Measurements from ENCODE around the gene RGL4.

Gene RGL4

DNA sequence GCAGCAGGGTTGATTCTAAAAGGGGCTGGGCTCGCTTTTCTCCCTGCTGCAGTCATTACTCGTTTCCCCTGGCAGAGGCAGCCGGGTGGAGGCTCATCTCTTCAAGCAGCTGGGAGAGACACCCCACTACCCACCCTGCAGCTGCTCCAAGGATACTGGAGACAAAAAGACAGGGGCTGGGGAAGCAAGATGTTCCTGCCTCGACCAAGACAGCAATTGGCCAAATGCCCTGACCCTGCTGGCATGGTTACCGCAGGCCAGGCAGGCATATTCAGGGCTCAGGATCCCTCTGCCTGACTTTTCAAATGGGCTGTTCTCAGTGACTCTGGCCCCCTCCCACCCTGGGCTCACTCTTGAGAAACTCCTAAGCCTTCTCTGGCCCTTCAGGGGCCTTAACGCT, 6.8 kb upstream of the RGL4 start:
- Histone ChIP-seq H3K4me1 (no peaks in the 10 kb centered on the region), H3K9me3 (no peaks in the 10 kb centered on the region), H3K27ac (no peak overlapping the region), H3K27me3 (no peaks in the 10 kb centered on the region), H3K4me3 (no peak overlapping the region), H3K36me3 (peaks cover 9 to 45% (median 28%) of the 10 kb centered on the region in 3 donors)
- TF ChIP-seq, protein P1, sequence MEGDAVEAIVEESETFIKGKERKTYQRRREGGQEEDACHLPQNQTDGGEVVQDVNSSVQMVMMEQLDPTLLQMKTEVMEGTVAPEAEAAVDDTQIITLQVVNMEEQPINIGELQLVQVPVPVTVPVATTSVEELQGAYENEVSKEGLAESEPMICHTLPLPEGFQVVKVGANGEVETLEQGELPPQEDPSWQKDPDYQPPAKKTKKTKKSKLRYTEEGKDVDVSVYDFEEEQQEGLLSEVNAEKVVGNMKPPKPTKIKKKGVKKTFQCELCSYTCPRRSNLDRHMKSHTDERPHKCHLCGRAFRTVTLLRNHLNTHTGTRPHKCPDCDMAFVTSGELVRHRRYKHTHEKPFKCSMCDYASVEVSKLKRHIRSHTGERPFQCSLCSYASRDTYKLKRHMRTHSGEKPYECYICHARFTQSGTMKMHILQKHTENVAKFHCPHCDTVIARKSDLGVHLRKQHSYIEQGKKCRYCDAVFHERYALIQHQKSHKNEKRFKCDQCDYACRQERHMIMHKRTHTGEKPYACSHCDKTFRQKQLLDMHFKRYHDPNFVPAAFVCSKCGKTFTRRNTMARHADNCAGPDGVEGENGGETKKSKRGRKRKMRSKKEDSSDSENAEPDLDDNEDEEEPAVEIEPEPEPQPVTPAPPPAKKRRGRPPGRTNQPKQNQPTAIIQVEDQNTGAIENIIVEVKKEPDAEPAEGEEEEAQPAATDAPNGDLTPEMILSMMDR (IDR thresholded peaks at IDR 0.05), result no peak
- DNase-seq, result peak in 1 of 2 donors; percentile 55
- intact Hi-C loops (cut with DNase I; ENCODE audit: low total_unique reads), result no loop called here

DNA sequence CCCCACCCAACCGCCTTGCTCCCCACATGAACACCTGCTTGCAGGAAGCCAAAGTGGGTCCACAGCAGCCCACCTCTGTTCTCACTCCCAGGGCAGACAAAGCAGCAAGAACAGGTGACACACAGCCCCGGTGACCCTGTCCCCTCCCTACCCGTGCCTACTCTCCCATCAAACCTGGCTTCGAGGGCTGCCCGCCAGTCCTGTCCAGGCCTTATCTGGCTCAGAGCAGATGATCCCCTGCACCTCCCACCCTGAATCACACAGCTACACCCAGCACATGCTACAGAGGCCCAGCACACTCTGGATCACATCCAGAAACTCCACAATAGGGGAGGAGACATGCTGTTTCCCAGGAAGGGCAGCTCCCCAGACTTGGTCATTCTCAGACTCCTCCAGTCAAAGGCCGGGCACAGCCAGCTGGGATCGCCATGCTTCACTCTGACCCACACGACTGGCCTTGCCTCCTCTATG, 6.2 kb upstream of the RGL4 start:
- no peak overlapping the region for H3K27ac ChIP-seq
- H3K27me3 ChIP-seq, result no peaks in the 10 kb centered on the region
- peaks cover 9 to 43% (median 26%) of the 10 kb centered on the region in 3 donors for H3K36me3 ChIP-seq
- peak in 1 of 2 donors; percentile 51 for DNase-seq
- H3K9me3 ChIP-seq, result no peaks in the 10 kb centered on the region
- TF ChIP-seq, protein P1 (IDR thresholded peaks at IDR 0.05), result no peak
- intact Hi-C loops (cut with DNase I; ENCODE audit: low total_unique reads), result no loop called here
- H3K4me1 ChIP-seq, result no peaks in the 10 kb centered on the region
- no peak overlapping the region for H3K4me3 ChIP-seq

DNA sequence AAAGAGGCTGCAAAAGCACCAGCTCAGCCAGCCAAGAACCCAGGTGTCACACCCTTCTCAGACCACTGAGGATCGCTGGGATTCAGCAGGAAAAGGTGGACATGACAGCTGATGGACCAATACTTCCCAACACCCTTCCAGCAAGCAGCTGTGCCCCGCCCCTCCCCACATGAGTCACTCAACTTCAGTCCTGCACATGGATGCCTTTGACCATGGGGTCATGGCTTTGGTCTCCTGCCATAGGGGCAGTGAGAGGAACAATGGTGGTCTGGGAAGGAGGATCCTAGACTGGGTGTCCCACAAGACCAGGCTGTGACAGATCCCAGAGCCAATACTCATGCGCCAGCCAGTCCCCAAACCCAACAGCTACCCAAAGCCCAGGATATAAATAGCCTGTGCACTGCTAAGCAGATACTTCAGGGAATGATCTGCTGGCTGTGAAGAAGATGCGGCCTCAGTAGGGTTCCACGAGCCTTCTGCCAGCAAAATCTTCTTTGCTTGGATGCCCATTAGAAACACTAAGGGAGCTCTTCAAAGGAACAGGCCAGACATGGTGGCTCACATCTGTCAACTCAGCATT, 5.5 kb upstream of the RGL4 start:
- H3K27ac ChIP-seq, result no peak overlapping the region
- intact Hi-C loops (cut with DNase I; ENCODE audit: low total_unique reads), result no loop called here
- no peaks in the 10 kb centered on the region for H3K27me3 ChIP-seq
- no peak overlapping the region for H3K4me3 ChIP-seq
- DNase-seq, result peak in 1 of 2 donors; percentile 34
- TF ChIP-seq, protein P1 (IDR thresholded peaks at IDR 0.05), result no peak
- peaks cover 9 to 45% (median 20%) of the 10 kb centered on the region in 3 donors for H3K36me3 ChIP-seq
- H3K4me1 ChIP-seq, result no peaks in the 10 kb centered on the region
- H3K9me3 ChIP-seq, result no peaks in the 10 kb centered on the region

DNA sequence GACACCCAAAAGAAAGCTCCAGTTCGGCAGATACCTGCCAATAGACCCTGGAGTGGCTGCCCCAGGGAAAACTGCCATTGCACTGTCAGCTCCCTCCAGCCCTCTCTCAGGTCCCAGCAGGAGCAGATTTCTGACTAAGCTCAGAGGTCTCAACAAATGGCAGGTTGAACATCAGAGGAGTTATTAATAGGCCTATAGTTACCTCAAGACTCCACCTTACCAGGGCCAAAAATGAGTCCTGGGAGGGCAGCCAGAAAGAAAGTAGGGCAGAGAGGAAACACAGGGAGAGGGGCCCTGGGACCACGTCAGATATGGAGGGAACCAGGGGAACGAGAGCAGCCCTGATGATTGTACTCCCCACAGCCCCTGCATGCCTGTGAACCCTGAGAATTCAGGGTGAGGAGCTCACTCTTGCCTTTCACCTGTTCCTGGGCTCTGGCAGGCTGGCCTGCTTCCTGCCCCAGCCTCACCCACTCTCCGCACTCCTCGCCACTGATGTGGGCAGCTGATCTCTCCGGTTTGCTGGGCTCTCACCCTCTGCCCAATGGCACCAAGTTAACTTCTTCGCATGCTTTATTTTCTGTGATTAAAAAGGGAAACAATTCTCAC, 4.3 kb upstream of the RGL4 start:
- intact Hi-C loops (cut with DNase I; ENCODE audit: low total_unique reads), result no loop called here
- H3K36me3 ChIP-seq, result peaks cover 9 to 40% (median 13%) of the 10 kb centered on the region in 3 donors
- TF ChIP-seq, protein P1 (IDR thresholded peaks at IDR 0.05), result no peak
- no peak overlapping the region for H3K4me3 ChIP-seq
- no peaks in the 10 kb centered on the region for H3K4me1 ChIP-seq
- no peak for DNase-seq
- no peaks in the 10 kb centered on the region for H3K9me3 ChIP-seq
- H3K27ac ChIP-seq, result no peak overlapping the region
- H3K27me3 ChIP-seq, result no peaks in the 10 kb centered on the region

DNA sequence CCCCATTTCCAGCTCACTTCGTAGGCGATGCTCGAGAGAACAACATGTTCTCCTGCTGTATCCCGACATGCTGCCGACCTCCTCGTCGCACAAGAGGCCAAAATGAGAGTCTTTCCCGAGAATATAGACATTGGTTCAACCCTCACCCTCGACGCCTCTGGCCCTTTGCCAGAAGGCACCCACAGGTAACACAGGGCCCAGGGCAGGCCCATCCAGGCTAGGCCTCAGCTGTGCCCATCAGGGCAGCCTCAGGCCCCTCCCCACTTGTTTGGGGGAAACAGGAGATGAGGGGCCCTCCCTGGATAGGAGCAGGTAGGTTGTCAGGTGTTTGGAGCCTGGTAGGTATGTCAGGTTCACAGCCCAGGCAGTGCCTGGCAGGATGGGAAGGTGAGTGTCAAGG, 2.7 kb upstream of the RGL4 start:
- no peak for DNase-seq
- Histone ChIP-seq H3K27me3 (no peaks in the 10 kb centered on the region), H3K9me3 (no peaks in the 10 kb centered on the region), H3K27ac (no peak overlapping the region), H3K4me3 (no peak overlapping the region), H3K4me1 (no peaks in the 10 kb centered on the region), H3K36me3 (peaks cover 5 to 42% (median 11%) of the 10 kb centered on the region in 3 donors)
- intact Hi-C loops (cut with DNase I; ENCODE audit: low total_unique reads), result no loop called here
- TF ChIP-seq, protein P1 (IDR thresholded peaks at IDR 0.05), result no peak
